GM19099 (cell line): Measurements from ENCODE around the gene LRRC8B.

Experiments
- POLR2A ChIP-seq: IDR thresholded peaks from 3 replicates; pipeline ENCODE4 v1.6.1; 2011; ENCODE audit warnings: low read depth; ENCODE audit not compliant: insufficient read length; ENCODE audit errors: extremely low read depth

Gene LRRC8B

GRCh38 chr1:89516055-89516454, 8.6 kb upstream of the LRRC8B start:
- no peak for TF ChIP-seq POLR2A

- no peak for TF ChIP-seq POLR2A
Measured at GRCh38 chr1:89518221-89518631, 6.4 kb upstream of the LRRC8B start.

- TF ChIP-seq POLR2A, result no peak
Measured at GRCh38 chr1:89519779-89520358, 4.8 kb upstream of the LRRC8B start.

GRCh38 chr1:89523572-89524368, 859 bp upstream of the LRRC8B start:
- no peak for TF ChIP-seq POLR2A

- no peak for TF ChIP-seq POLR2A
Measured at GRCh38 chr1:89525169-89525855, 683 bp downstream of the LRRC8B start.

GRCh38 chr1:89527256-89527655, 2.6 kb downstream of the LRRC8B start:
- no peak for TF ChIP-seq POLR2A

- no peak for TF ChIP-seq POLR2A
Measured at GRCh38 chr1:89527750-89528381, 3.2 kb downstream of the LRRC8B start.

GRCh38 chr1:89528382-89528780, 3.8 kb downstream of the LRRC8B start:
- no peak for TF ChIP-seq POLR2A

GRCh38 chr1:89529196-89529595, 4.6 kb downstream of the LRRC8B start:
- TF ChIP-seq POLR2A, result no peak

GRCh38 chr1:89530444-89531089, 5.9 kb downstream of the LRRC8B start:
- no peak for TF ChIP-seq POLR2A

- no peak for TF ChIP-seq POLR2A
Measured at GRCh38 chr1:89531480-89532139, 7.0 kb downstream of the LRRC8B start.

GRCh38 chr1:89532228-89532627, 7.6 kb downstream of the LRRC8B start:
- TF ChIP-seq POLR2A, result no peak

- TF ChIP-seq POLR2A, result no peak
Measured at GRCh38 chr1:89532866-89533265, 8.2 kb downstream of the LRRC8B start.

GRCh38 chr1:89535537-89535936, 10.9 kb downstream of the LRRC8B start:
- no peak for TF ChIP-seq POLR2A
